Smooth muscle cell (in vitro differentiated cells): ENCODE measurements around the gene STAT5A. TPM values are rescaled to one million over a fixed set of nuclear protein-coding genes. Genes with fewer than 3 reads are reported as not detected.

ENCODE experiments used
- DNase-seq: peaks from one replicate; lab custom pipeline; 2025; ENCODE audit not compliant: unreplicated experiment; lab: John Stamatoyannopoulos, UW
- H2AFZ ChIP-seq: fragments of 200-600 bp; sonication (generic); 2 replicates; pipeline ENCODE4 v1.6.0; 2016; ENCODE audit warnings: antibody characterized with exemption, low read depth, mild to moderate bottlenecking
- H3F3A ChIP-seq: fragments of 200-600 bp; sonication (generic); 2 replicates; pipeline ENCODE4 v1.6.0; 2017; ENCODE audit warnings: antibody characterized with exemption, low read depth
- H3K27ac ChIP-seq: fragments of 200-600 bp; sonication (generic); 2 replicates; pipeline ENCODE4 v1.5.1; 2016; ENCODE audit warnings: low read depth, mild to moderate bottlenecking
- H3K27me3 ChIP-seq: fragments of 200-600 bp; sonication (generic); 2 replicates; pipeline ENCODE4 v1.6.1; 2016; ENCODE audit warnings: low read depth, mild to moderate bottlenecking
- H3K36me3 ChIP-seq: fragments of 200-600 bp; sonication (generic); 2 replicates; pipeline ENCODE4 v1.5.1; 2016; ENCODE audit warnings: low read depth
- H3K4me1 ChIP-seq: fragments of 200-600 bp; sonication (generic); 2 replicates; pipeline ENCODE4 v1.5.1; 2016; ENCODE audit warnings: low read depth
- H3K4me2 ChIP-seq: fragments of 200-600 bp; sonication (generic); 2 replicates; pipeline ENCODE4 v1.6.0; 2016; ENCODE audit warnings: mild to moderate bottlenecking
- H3K4me3 ChIP-seq: fragments of 200-600 bp; sonication (generic); 2 replicates; pipeline ENCODE4 v1.5.1; 2016; ENCODE audit warnings: mild to moderate bottlenecking
- H3K79me2 ChIP-seq: fragments of 200-600 bp; sonication (generic); 2 replicates; pipeline ENCODE4 v1.6.0; 2016; ENCODE audit warnings: low read depth, mild to moderate bottlenecking
- H3K9ac ChIP-seq: fragments of 200-600 bp; sonication (generic); 2 replicates; pipeline ENCODE4 v1.6.0; 2016; ENCODE audit warnings: low read depth
- H3K9me3 ChIP-seq: fragments of 200-600 bp; sonication (generic); replicated peaks from 2 replicates; pipeline ENCODE4 v1.5.1; 2016; ENCODE audit warnings: low read depth
- H4K20me1 ChIP-seq: fragments of 200-600 bp; sonication (generic); 2 replicates; pipeline ENCODE4 v1.6.0; 2016; ENCODE audit warnings: low read depth
- WGBS: methylation state at CpG from one replicate; pipeline ENCODE4 v1.1.7; 2016; ENCODE audit warnings: low lambda C conversion rate; 5-methylcytosine and 5-hydroxymethylcytosine counted together
- polyA plus RNA-seq: library from polyadenylated mRNA; unstranded; fragments of >200 nt; fragmentation: Nextera tagmentation; extraction: Ambion mirVana; gene quantifications from 2 replicates; pipeline ENCODE4 v1.2.1, GENCODE V29; 2016
- total RNA-seq: library from RNA; depleted of rRNA; stranded (reverse); fragments of >200 nt; gene quantifications from 2 replicates; pipeline ENCODE4 v1.2.3, GENCODE V29; 2014
- TF ChIP-seq, protein P1 (sequence below): fragments of 200-600 bp; sonication (generic); IDR thresholded peaks from 2 replicates; pipeline ENCODE4 v1.5.1; 2017; ENCODE audit warnings: borderline replicate concordance, mild to moderate bottlenecking, antibody characterized with exemption; ENCODE audit not compliant: insufficient read depth, poor library complexity, severe bottlenecking

The STAT5A gene
- total and polyA plus RNA-seq, 2 experiments from 2014 or later, result 1.7 to 3.2 TPM

DNA sequence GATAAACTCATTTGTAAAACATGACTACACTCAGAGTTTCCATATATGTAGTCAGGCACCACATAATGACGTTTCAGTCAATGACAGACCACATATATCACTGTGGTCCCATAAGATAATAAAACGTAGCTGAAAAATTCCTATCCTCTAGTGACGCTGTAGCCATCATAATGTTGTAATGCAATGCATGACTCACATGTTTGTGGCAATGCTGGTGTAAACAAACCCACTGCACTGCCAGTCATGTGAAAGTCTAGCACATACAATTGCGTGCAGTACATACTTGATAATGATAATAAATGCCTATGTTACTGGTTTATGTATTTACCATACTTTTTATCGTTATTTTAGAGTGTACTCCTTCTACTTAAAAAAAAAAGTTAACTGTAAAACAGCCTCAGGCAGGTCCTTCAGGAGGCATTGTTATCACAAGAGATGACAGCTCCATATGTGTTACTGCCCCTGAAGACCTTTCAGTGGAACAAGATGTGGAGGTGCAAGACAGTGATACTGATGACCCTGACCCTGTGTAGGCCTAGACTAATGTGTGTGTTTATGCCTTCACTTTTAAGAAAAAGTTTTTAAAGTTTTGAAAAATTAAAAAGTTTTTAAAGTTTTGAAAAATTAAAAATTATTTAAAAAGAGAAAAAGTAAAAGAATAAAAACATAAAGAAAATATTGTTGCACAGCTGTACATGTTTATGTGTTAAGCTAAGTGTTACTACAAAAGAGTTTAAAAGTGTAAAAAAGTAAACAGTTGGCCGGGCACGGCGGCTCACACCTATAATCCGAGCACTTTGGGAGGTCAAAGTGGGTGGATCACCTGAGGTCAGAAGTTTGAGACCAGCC, 21.2 kb upstream of the STAT5A start:
- DNase-seq, result no peak
- H3K4me1 ChIP-seq, result no peaks in the 10 kb centered on the region
- H2AFZ ChIP-seq, result no peak overlapping the region
- H3K27me3 ChIP-seq, result no peaks in the 10 kb centered on the region
- peaks cover 70% of the 10 kb centered on the region for H3K79me2 ChIP-seq
- H3K4me3 ChIP-seq, result no peak overlapping the region
- TF ChIP-seq, protein P1, sequence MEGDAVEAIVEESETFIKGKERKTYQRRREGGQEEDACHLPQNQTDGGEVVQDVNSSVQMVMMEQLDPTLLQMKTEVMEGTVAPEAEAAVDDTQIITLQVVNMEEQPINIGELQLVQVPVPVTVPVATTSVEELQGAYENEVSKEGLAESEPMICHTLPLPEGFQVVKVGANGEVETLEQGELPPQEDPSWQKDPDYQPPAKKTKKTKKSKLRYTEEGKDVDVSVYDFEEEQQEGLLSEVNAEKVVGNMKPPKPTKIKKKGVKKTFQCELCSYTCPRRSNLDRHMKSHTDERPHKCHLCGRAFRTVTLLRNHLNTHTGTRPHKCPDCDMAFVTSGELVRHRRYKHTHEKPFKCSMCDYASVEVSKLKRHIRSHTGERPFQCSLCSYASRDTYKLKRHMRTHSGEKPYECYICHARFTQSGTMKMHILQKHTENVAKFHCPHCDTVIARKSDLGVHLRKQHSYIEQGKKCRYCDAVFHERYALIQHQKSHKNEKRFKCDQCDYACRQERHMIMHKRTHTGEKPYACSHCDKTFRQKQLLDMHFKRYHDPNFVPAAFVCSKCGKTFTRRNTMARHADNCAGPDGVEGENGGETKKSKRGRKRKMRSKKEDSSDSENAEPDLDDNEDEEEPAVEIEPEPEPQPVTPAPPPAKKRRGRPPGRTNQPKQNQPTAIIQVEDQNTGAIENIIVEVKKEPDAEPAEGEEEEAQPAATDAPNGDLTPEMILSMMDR, result no peak
- 54% methylated on average over 9 of the region's 9 CpGs for WGBS
- H4K20me1 ChIP-seq, result peaks cover 25% of the 10 kb centered on the region
- H3K4me2 ChIP-seq, result peak overlapping the region; percentile 20
- no peaks in the 10 kb centered on the region for H3F3A ChIP-seq
- no peaks in the 10 kb centered on the region for H3K36me3 ChIP-seq
- peak overlapping the region; percentile 83 for H3K9ac ChIP-seq
- H3K27ac ChIP-seq, result peak overlapping the region; percentile 93
- H3K9me3 ChIP-seq, result no peaks in the 10 kb centered on the region

GRCh38 chr17:42268236-42268635, 20.1 kb upstream of the STAT5A start:
- Histone ChIP-seq H3K4me3 (no peak overlapping the region), H3F3A (no peaks in the 10 kb centered on the region), H4K20me1 (peaks cover 25% of the 10 kb centered on the region), H3K36me3 (no peaks in the 10 kb centered on the region), H3K27me3 (no peaks in the 10 kb centered on the region), H2AFZ (no peak overlapping the region), H3K79me2 (peaks cover 75% of the 10 kb centered on the region), H3K27ac (peak overlapping the region; percentile 93), H3K9me3 (no peaks in the 10 kb centered on the region), H3K4me1 (no peaks in the 10 kb centered on the region), H3K9ac (no peak overlapping the region), H3K4me2 (no peak overlapping the region)
- TF ChIP-seq, protein P1, result no peak
- 92% methylated on average over 5 of the region's 5 CpGs for WGBS
- DNase-seq, result no peak

DNA sequence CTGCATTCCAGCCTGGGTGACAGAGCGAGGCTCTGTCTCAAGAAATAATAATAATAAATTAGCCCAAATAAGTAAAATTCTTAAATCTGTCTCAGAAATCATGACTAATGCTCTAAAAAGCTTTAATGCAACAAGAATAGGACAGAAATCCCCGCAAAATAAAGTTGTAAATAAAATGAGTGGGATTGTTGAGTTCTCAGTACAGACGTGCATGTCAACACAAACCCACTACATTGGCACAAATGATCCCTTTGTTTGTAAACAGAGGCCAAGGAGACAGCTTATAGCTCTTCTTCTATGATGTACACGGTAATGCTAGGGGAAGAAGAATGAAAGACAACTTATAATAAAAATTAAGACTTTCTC, 18.1 kb upstream of the STAT5A start:
- no peaks in the 10 kb centered on the region for H3F3A ChIP-seq
- peaks cover 86% of the 10 kb centered on the region for H3K79me2 ChIP-seq
- no peak overlapping the region for H3K4me3 ChIP-seq
- 73% methylated on average over 4 of the region's 4 CpGs for WGBS
- peaks cover 11% of the 10 kb centered on the region for H3K4me1 ChIP-seq
- H2AFZ ChIP-seq, result no peak overlapping the region
- no peak overlapping the region for H3K4me2 ChIP-seq
- no peaks in the 10 kb centered on the region for H3K36me3 ChIP-seq
- TF ChIP-seq, protein P1, result no peak
- H3K27me3 ChIP-seq, result no peaks in the 10 kb centered on the region
- DNase-seq, result no peak
- peaks cover 32% of the 10 kb centered on the region for H4K20me1 ChIP-seq
- H3K9ac ChIP-seq, result no peak overlapping the region
- no peaks in the 10 kb centered on the region for H3K9me3 ChIP-seq
- H3K27ac ChIP-seq, result no peak overlapping the region

- no peak for DNase-seq
- Histone ChIP-seq H3K27ac (no peak overlapping the region), H3K79me2 (peaks cover 86% of the 10 kb centered on the region)
Observed at GRCh38 chr17:42270596-42270995, 17.7 kb upstream of the STAT5A start.

More at GRCh38 chr17:42270596-42270995, 17.7 kb upstream of the STAT5A start:
- H3K27me3 ChIP-seq, result no peaks in the 10 kb centered on the region
- H3K36me3 ChIP-seq, result no peaks in the 10 kb centered on the region
- H3K4me1 ChIP-seq, result peaks cover 12% of the 10 kb centered on the region
- TF ChIP-seq, protein P1, result no peak
- H3K9me3 ChIP-seq, result no peaks in the 10 kb centered on the region
- no peak overlapping the region for H2AFZ ChIP-seq
- H3K9ac ChIP-seq, result no peak overlapping the region
- 90% methylated on average over 6 of the region's 6 CpGs for WGBS
- peaks cover 32% of the 10 kb centered on the region for H4K20me1 ChIP-seq
- no peaks in the 10 kb centered on the region for H3F3A ChIP-seq
- H3K4me2 ChIP-seq, result no peak overlapping the region
- no peak overlapping the region for H3K4me3 ChIP-seq
